HUES64 (cell line): ENCODE data around the gene PIAS1. TPM values are rescaled to one million over a fixed set of nuclear protein-coding genes. Genes with fewer than 3 reads are reported as not detected.
A peak's percentile ranks its signal among the peaks of the same experiment; 100 is the strongest.
"Not testable (repeated sequence)": the region's sequence is repeated elsewhere in the genome, so short reads cannot be mapped to it uniquely, and the experiment has no call there.

Experiments
- H3K27ac ChIP-seq: 2 replicates; pipeline ENCODE4 v1.7.0; 2013; ENCODE audit warnings: low read depth, low read length, inconsistent platforms
- H3K27me3 ChIP-seq: 2 replicates; pipeline ENCODE4 v1.6.1; 2013; ENCODE audit warnings: mild to moderate bottlenecking, low read length; ENCODE audit not compliant: insufficient read depth
- H3K36me3 ChIP-seq: 2 replicates; pipeline ENCODE4 v1.6.1; 2013; ENCODE audit warnings: mild to moderate bottlenecking, low read length; ENCODE audit not compliant: insufficient read depth
- H3K4me1 ChIP-seq: 2 replicates; pipeline ENCODE4 v1.6.1; 2013; ENCODE audit warnings: mild to moderate bottlenecking, low read length, moderate library complexity; ENCODE audit not compliant: insufficient read depth
- H3K4me3 ChIP-seq: 2 replicates; pipeline ENCODE4 v1.5.1; 2013; ENCODE audit warnings: mild to moderate bottlenecking, low read length, moderate library complexity
- H3K9ac ChIP-seq: 2 replicates; pipeline ENCODE4 v1.6.1; 2013; ENCODE audit warnings: mild to moderate bottlenecking, low read depth, low read length
- H3K9me3 ChIP-seq: 2 replicates; pipeline ENCODE4 v1.6.1; 2013; ENCODE audit warnings: low read depth, low read length; ENCODE audit not compliant: insufficient read depth
- WGBS: fragments of 150-250, 120-280 bp; methylation state at CpG from one replicate; pipeline ENCODE4 v1.1.7; 2013; ENCODE audit warnings: missing lambda C conversion rate; 5-methylcytosine and 5-hydroxymethylcytosine counted together
- polyA plus RNA-seq, 2 experiments: library from polyadenylated mRNA; stranded (reverse); fragments of 50-300 nt; gene quantifications; one replicate each; pipeline ENCODE4 v1.2.3, GENCODE V29; 2013

Gene PIAS1
- polyA plus RNA-seq (2013, experiment 1 of 2), result 21.6 TPM
- polyA plus RNA-seq (2013, experiment 2 of 2), result 22.7 TPM

DNA sequence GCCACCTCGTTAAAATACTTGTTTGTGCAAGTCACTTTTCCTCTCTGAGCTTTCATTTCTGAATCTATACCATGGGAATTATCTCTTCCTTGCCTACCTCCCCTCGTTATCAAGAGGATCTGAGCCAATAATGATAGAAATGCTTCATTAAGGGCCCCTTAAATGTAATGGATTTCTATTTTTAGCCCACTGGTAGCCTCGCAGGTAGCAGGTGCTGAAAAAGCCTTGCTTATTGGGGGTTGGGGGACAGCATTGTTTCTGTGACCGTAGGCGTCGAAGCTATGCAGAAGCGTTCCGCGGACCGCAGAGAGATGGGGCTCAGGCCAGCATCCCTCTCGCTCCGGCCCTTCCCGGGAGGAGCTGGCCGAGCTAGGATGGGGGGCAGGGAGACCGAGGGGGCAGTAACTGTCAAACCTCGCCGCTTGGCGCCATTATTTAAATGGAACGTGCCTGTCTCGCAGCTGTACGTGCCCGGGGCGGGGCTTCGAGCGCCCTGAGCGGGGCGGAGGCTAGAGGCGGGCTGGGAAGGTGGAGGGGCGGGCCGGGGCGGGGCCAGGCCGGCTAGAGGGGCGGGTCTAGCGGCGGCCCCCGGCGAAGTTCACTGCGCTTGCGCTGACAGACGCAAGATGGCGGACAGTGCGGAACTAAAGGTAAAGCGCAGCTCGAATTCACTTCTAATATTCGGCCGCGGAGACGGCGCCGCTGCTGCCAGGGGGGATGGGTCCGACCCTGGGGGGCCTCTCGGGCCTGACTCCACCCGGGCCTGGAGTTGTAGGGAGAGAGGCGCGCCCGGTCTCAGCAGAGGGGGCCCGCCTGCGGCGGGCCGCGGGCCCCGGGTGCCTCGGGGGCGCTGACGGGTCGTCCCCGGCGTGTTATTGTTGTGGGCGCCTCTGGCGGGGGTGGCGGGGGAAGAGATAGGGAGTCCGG, at the start of gene PIAS1:
TSS of gene PIAS1 (plus strand) at position 615 of the 927 bp plus-strand sequence. CDS start at position 627, 12 bp downstream.
- Histone ChIP-seq H3K27me3 (peaks cover 4% of the 10 kb centered on the region; the same call in 1 of the 2 replicates), H3K9me3 (no peaks in the 10 kb centered on the region), H3K9ac (peak within 1 kb of the TSS; percentile 78), H3K36me3 (no peaks in the 10 kb centered on the region), H3K4me1 (peaks cover 45% of the 10 kb centered on the region), H3K4me3 (peak within 1 kb of the TSS; percentile 93), H3K27ac (peak within 1 kb of the TSS; percentile 94)
- 1% methylated on average over 72 of the region's 72 CpGs for WGBS

DNA sequence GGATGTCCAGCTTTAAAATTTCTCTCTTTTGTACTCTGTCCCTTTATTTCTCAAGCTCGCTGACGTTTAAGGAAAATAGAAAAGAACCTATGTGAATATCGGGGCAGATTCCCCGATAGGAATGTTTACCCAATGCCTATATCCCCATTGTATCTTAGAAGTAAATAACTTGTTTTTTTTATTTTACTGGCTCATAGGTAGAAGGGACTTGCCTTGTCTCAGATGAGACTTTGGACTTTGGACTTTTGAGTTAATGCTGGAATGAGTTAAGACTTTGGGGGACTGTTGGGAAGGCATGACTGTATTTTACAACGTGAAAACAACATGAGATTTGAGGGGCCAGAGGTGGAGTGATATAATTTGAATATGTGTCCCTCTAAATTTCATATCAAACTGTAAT, 46.5 kb upstream of the PIAS1 start:
- H3K9ac ChIP-seq, H3K27ac ChIP-seq, H3K36me3 ChIP-seq, H3K4me3 ChIP-seq, H3K9me3 ChIP-seq, H3K27me3 ChIP-seq, H3K4me1 ChIP-seq: not testable (repeated sequence)
- 90% methylated on average over 4 of the region's 5 CpGs for WGBS

DNA sequence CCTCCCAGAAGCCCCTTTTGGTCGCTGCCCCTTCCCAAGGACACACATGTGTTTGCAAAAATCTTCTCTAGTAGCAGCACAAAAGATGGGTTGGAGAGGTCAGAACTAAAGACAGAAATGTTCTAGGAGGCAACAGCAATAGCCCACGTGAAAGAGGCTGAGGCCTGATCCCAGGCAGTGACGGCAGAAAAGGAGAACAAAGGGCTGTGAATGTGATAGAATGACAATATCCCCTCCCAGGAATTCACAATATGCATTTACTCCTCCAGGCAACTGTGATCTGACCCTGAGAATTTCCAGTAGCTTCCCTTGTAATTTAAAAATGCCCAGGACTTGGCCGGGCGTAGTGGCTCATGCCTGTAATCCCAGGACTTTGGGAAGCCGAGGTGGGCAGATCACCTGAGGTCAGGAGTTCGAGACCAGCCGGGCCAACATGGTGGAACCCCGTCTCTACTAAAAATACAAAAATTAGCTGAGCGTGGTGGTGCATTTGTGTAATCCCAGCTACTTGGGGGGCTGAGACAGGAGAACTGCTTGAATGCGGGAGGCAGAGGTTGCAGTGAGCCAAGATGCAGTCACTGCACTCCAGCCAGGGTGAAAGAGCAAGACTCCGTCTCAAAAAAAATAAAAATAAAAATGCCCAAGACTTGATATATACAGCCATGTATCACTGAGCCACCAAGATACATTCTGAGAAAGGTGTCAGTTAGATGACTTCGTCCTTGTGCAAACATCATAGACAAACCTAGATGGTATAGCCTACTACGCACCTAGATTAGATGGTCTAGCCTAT, 43.6 kb upstream of the PIAS1 start:
- 0 out of 2 replicates have a peak, but pooled peaks cover 8% of the 10 kb centered on the region for H3K9me3 ChIP-seq
- H3K27me3 ChIP-seq, result no peaks in the 10 kb centered on the region
- peak overlapping the region; percentile 15; the same call in 1 of the 2 replicates for H3K27ac ChIP-seq
- H3K9ac ChIP-seq, result no peak overlapping the region
- H3K36me3 ChIP-seq, result no peaks in the 10 kb centered on the region
- peaks cover 9% of the 10 kb centered on the region; the same call in 1 of the 2 replicates for H3K4me1 ChIP-seq
- H3K4me3 ChIP-seq, result no peak overlapping the region
- WGBS, result 79% methylated on average over 13 of the region's 14 CpGs

DNA sequence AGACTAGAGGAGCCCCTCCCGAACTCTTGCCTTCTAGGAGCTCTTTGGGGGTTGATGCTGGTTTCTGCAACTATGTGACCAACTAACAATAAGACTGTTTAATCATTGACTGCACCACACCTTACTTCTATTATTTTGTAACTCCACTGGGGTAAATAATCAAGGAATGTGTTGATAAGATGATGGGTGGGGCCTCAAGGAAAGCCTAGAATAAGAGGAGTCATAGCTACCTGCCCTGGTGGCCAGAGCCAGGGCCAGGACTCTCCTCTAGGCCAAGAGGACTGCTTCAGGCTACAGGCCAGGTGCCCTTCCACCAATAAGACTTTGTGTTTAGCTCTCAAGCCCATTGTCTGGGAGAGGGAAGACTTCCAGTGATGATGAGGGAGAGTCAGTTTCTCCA, 41.2 kb upstream of the PIAS1 start:
- 83% methylated on average over 1 of the region's 1 CpG for WGBS
- H3K4me1 ChIP-seq, result peaks cover 9% of the 10 kb centered on the region; the same call in 1 of the 2 replicates
- no peak overlapping the region for H3K9ac ChIP-seq
- no peaks in the 10 kb centered on the region for H3K27me3 ChIP-seq
- H3K4me3 ChIP-seq, result no peak overlapping the region
- H3K9me3 ChIP-seq, result 0 out of 2 replicates have a peak, but pooled peaks cover 4% of the 10 kb centered on the region
- no peak overlapping the region for H3K27ac ChIP-seq
- no peaks in the 10 kb centered on the region for H3K36me3 ChIP-seq

DNA sequence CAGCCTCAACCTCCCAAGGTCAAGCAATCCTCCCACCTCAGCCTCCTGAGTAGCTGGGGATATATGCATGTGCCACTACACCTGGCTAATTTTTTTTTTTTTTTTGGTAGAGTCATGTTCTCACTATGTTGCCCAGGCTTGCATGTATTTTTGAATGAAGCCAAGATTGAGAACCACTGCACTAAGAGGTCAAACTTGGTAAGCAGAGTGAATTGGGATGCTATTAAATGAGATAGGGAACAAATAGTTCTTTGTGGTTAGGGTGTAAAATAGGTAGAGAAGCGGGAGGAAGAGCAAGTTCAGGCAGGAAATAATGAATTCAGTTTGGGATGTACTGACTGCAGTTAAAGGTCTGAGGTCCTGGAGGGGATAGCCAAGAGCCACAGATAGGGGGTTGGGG, 39.9 kb upstream of the PIAS1 start:
- Histone ChIP-seq H3K9ac (no peak overlapping the region), H3K4me3 (no peak overlapping the region), H3K36me3 (no peaks in the 10 kb centered on the region), H3K27me3 (no peaks in the 10 kb centered on the region), H3K27ac (no peak overlapping the region), H3K4me1 (peaks cover 9% of the 10 kb centered on the region; the same call in 1 of the 2 replicates), H3K9me3 (no peaks in the 10 kb centered on the region)
- WGBS, result 89% methylated on average over 1 of the region's 1 CpG

DNA sequence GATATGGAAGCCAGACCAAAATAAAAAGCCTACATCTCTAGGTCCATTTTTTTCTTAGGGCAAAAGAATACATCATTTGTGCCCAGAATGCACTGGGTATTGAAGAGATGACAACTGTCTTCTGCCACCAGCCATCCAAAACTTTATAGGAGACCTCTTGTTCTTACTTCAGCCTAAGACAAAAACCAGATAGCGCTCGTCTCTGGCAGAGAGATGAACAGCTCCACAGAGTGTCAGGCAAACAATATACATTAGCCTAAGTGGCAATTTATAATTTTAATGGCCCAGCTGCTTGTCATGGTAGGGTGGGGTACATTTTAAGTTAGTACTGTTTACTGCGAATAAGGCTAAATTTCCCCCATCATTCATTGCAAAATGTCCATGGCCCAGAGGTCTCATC, 38.9 kb upstream of the PIAS1 start:
- Histone ChIP-seq H3K4me1 (peaks cover 5% of the 10 kb centered on the region; the same call in 1 of the 2 replicates), H3K27me3 (no peaks in the 10 kb centered on the region), H3K4me3 (no peak overlapping the region), H3K9me3 (no peaks in the 10 kb centered on the region), H3K27ac (no peak overlapping the region), H3K36me3 (no peaks in the 10 kb centered on the region), H3K9ac (no peak overlapping the region)
- 86% methylated on average over 3 of the region's 3 CpGs for WGBS

DNA sequence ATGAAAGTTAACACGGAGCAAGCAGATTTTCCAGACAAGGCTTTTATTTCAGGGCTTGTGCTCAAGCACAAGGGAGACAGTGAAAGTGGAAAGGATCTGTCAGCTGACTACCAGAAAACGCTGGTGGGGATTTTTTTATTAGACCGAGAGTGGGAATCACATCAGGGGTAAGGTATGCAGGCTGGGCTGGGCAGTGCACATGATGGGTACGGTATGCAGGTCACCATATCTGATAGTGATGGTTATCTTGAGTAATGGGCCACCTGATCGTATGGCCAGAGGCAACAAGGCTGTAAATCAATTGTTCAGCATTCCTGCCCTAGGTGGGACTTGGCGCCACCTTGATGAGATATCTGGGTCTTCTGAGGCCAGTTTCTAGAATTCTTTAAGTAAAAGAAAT, 36.9 kb upstream of the PIAS1 start:
- no peak overlapping the region for H3K27ac ChIP-seq
- no peaks in the 10 kb centered on the region for H3K4me1 ChIP-seq
- no peaks in the 10 kb centered on the region for H3K27me3 ChIP-seq
- H3K9ac ChIP-seq, result no peak overlapping the region
- 91% methylated on average over 6 of the region's 6 CpGs for WGBS
- H3K4me3 ChIP-seq, result no peak overlapping the region
- no peaks in the 10 kb centered on the region for H3K36me3 ChIP-seq
- no peaks in the 10 kb centered on the region for H3K9me3 ChIP-seq

DNA sequence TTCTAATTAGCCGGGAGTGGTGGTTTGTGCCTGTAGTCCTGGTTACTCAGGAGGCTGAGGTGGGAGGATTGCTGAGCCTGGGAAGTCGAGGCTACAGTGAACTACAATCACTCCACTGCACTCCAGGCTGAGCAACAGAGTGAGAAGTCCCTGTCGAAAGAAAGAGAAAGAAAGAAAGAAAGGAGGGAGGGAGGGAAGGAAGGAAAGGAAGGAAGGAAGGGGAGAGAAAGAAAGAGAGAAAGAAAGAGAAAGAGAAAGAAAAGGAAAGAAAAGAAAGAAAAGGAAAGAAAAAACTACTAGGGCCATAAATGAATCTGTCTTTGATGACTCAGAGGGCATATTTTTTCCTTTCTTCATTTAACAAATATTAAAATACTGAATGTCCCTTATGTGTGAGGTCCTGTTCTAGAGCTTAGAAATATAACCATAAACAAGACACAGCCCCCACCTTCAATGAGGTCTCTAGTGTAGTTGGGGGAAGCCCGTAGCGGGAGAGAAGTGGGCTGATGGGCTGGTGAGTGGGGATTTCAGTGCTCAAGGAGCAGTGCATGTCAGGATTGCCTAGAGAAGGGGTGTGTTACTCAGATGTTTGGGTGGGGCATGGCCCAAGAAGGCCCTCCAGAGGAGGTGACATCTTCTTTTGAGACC, 35.2 kb upstream of the PIAS1 start:
- H3K27ac ChIP-seq, result no peak overlapping the region
- H3K4me3 ChIP-seq, result no peak overlapping the region
- no peaks in the 10 kb centered on the region for H3K9me3 ChIP-seq
- H3K27me3 ChIP-seq, result no peaks in the 10 kb centered on the region
- no peaks in the 10 kb centered on the region for H3K36me3 ChIP-seq
- no peak overlapping the region for H3K9ac ChIP-seq
- WGBS, result 95% methylated on average over 5 of the region's 5 CpGs
- no peaks in the 10 kb centered on the region for H3K4me1 ChIP-seq

DNA sequence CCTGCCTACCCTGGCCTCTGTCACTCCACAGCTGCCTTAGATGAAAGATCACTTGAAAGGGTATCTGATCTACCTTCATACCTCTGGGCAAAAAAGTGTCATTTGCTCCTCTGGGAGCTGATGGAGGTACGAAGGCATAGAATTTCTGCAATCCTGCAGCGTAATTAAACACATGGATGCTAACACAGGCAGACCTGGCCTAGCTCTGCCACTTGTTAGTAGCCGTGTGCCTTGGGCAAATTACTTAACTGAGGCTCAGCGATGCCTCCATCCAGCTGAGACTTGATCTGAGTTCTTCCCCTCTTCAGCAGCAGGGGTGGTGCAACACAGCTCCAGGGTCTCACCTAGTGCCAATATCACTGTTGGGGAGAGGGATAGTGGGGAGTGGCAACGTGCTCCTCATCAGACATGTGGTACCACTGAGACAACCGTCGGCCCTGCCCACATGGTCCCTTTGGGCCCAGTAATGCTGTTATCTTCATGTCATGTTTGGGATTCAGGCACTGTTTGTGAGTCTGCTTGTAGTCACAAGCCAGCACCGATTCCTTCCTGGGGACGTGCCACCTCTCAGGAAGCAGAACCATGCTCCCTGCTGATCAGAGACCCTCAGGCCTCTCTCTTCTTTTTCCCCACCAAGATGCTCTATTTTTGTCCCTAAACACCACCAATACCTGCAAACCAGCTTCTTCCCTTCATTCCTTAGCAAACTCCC, 34.1 kb upstream of the PIAS1 start:
- WGBS, result 91% methylated on average over 9 of the region's 9 CpGs
- Histone ChIP-seq H3K9me3 (no peaks in the 10 kb centered on the region), H3K9ac (no peak overlapping the region), H3K36me3 (no peaks in the 10 kb centered on the region), H3K27me3 (no peaks in the 10 kb centered on the region), H3K4me1 (no peaks in the 10 kb centered on the region), H3K4me3 (no peak overlapping the region), H3K27ac (no peak overlapping the region)

DNA sequence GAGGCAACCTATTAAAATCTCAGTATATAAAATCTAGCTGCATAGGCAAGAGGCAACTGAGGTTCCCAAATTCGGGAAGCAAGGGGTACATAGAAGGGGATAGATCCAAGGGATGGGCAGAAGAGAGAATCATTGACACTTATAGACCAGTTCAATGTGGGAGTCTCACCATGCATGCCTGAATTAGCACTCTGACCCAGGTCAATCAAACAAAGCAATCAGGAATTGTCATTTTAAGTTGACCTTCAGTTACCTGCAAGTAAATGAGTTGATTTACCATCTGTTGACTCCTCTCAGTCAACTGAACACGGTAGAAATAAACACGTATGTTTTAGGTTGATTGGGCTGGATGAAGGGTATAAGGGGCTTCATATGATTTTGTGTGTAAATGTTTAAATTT, 33.4 kb upstream of the PIAS1 start:
- no peak overlapping the region for H3K27ac ChIP-seq
- H3K9ac ChIP-seq, result no peak overlapping the region
- 83% methylated on average over 3 of the region's 3 CpGs for WGBS
- no peaks in the 10 kb centered on the region for H3K9me3 ChIP-seq
- no peaks in the 10 kb centered on the region for H3K4me1 ChIP-seq
- no peaks in the 10 kb centered on the region for H3K36me3 ChIP-seq
- H3K27me3 ChIP-seq, result no peaks in the 10 kb centered on the region
- H3K4me3 ChIP-seq, result no peak overlapping the region
